HEK293T (cell line): ENCODE results near the gene ARHGAP8.

Experiments used
- FOXM1 ChIP-seq: fragments of 450-650 bp; IDR thresholded peaks from 2 replicates; pipeline ENCODE4 v1.6.1; 2017; ENCODE audit warnings: mild to moderate bottlenecking, borderline replicate concordance
- HDGF ChIP-seq: fragments of 450-650 bp; IDR thresholded peaks from 2 replicates; pipeline ENCODE4 v1.6.1; 2017; ENCODE audit warnings: antibody characterized with exemption, borderline replicate concordance
- SP1 ChIP-seq: fragments of 450-650 bp; IDR thresholded peaks from 2 replicates; pipeline ENCODE4 v1.6.1; 2017

- no peak for TF ChIP-seq SP1
- TF ChIP-seq HDGF, result no peak
- no peak for TF ChIP-seq FOXM1
These were observed 55.7 kb downstream of the ARHGAP8 start for GRCh38 chr22:44807915-44808690.
